CD4-positive, alpha-beta T cell (primary cell): ENCODE results near the gene PLSCR1. TPM values are rescaled to one million over a fixed set of nuclear protein-coding genes. Genes with fewer than 3 reads are reported as not detected.

Experiments used
- ATAC-seq: fragments of 200-7000 bp; cut with Tn5 transposase; one replicate; pipeline ENCODE4 v1.10.0; 2022; ENCODE audit warnings: mild to moderate bottlenecking; ENCODE audit not compliant: poor library complexity
- CTCF ChIA-PET: fragments of 350-600 bp; sonication (Branson Sonifier 250); formaldehyde crosslinking; loops from one replicate; lab custom pipeline; 2021; ENCODE audit warnings: antibody characterized with exemption, inconsistent platforms; lab: Charles Lee
- POLR2A ChIA-PET: fragments of 350-600 bp; sonication (Branson Sonifier 250); formaldehyde crosslinking; loops from one replicate; lab custom pipeline; 2021; ENCODE audit warnings: antibody characterized with exemption, inconsistent platforms; lab: Charles Lee
- DNase-seq, 14 experiments: peaks; one replicate each; pipeline ENCODE4 v3.0.0-alpha.2; 2013 to 2020; ENCODE audit warnings: mixed read lengths in 2 of 14
- H3K27ac ChIP-seq, 2 donors: one replicate each; pipeline versions ENCODE4 v1.5.1 to v1.7.0; 2013; ENCODE audit warnings: low read length in 2 of 2, low read depth in 1 of 2, mild to moderate bottlenecking in 1 of 2
- H3K27me3 ChIP-seq, 2 experiments: 1 replicate in 1 of 2; 2 replicates in 1 of 2; pipeline versions ENCODE4 v1.6.1 to v1.7.0; 2013; ENCODE audit warnings: low read length in 2 of 2, control low read depth in 1 of 2, mild to moderate bottlenecking in 1 of 2, moderate library complexity in 1 of 2; ENCODE audit not compliant: insufficient read depth in 2 of 2, control insufficient read depth in 1 of 2
- H3K36me3 ChIP-seq: one replicate; pipeline ENCODE4 v1.6.1; 2013; ENCODE audit warnings: low read length, control low read depth; ENCODE audit not compliant: insufficient read depth
- H3K4me1 ChIP-seq: one replicate; pipeline ENCODE4 v1.6.1; 2013; ENCODE audit warnings: low read length, control low read depth; ENCODE audit not compliant: insufficient read depth
- H3K4me3 ChIP-seq: one replicate; pipeline ENCODE4 v1.5.1; 2013; ENCODE audit warnings: mild to moderate bottlenecking, low read length, moderate library complexity
- H3K9me3 ChIP-seq, 2 experiments: 1 replicate in 1 of 2; 2 replicates in 1 of 2; pipeline versions ENCODE4 v1.6.1 to v1.7.0; 2013; ENCODE audit warnings: low read length in 2 of 2, mild to moderate bottlenecking in 2 of 2, control low read depth in 1 of 2, moderate library complexity in 1 of 2; ENCODE audit not compliant: control insufficient read depth in 1 of 2, insufficient read depth in 1 of 2
- H3K27ac Mint-ChIP-seq: one replicate; pipeline ENCODE4 v1.8.0; 2020; ENCODE audit warnings: mixed read lengths
- H3K27me3 Mint-ChIP-seq: one replicate; pipeline ENCODE4 v1.8.0; 2021; ENCODE audit warnings: mixed read lengths
- H3K36me3 Mint-ChIP-seq: one replicate; pipeline ENCODE4 v1.8.0; 2021; ENCODE audit warnings: low read depth, mixed read lengths
- H3K4me1 Mint-ChIP-seq: one replicate; pipeline ENCODE4 v1.8.0; 2021; ENCODE audit warnings: low read depth, mixed read lengths
- H3K4me3 Mint-ChIP-seq: one replicate; pipeline ENCODE4 v1.8.0; 2020; ENCODE audit warnings: mild to moderate bottlenecking, mixed read lengths
- H3K9me3 Mint-ChIP-seq: one replicate; pipeline ENCODE4 v1.8.0; 2020; ENCODE audit warnings: mixed read lengths
- intact Hi-C, 2 experiments: fragments of 100-400 bp; cut with DNase I in 1 of 2; cut with micrococcal nuclease in 1 of 2; formaldehyde crosslinking; loops; one replicate each; pipeline versions ENCODE4 v1.15.1 to v1.9.0; 2023 to 2025; cut with DNase I, micrococcal nuclease
- total RNA-seq, 174 experiments: library from RNA in 2 of 174; stranded (reverse) in 2 of 174; gene quantifications; one replicate each; pipeline ENCODE4 v1.2.3 and lab custom pipeline; 2021 to 2026
- TF ChIP-seq, protein P1 (sequence below): fragments of 200-600 bp; IDR thresholded peaks from one replicate; pipeline ENCODE4 v1.8.0; 2022; ENCODE audit warnings: antibody characterized with exemption, mild to moderate bottlenecking

PLSCR1 gene
- total RNA-seq, 2 experiments from 2014 or later, result 8.2 to 8.3 TPM

- DNase-seq (no peak), ATAC-seq (no peak)
- H3K4me3 ChIP-seq, result no peak overlapping the region
- no peaks in the 10 kb centered on the region for H3K9me3 ChIP-seq
- H3K9me3 Mint-ChIP-seq, result no peaks in the 10 kb centered on the region
- ChIA-PET CTCF (no interaction called here), POLR2A (no interaction called here)
- intact Hi-C loops, result no loop called here
- H3K4me1 ChIP-seq, result peaks cover 8% of the 10 kb centered on the region
- peaks cover 69% of the 10 kb centered on the region for H3K4me1 Mint-ChIP-seq
- H3K27me3 ChIP-seq, result no peaks in the 10 kb centered on the region
- no peak overlapping the region for H3K4me3 Mint-ChIP-seq
- TF ChIP-seq, protein P1, sequence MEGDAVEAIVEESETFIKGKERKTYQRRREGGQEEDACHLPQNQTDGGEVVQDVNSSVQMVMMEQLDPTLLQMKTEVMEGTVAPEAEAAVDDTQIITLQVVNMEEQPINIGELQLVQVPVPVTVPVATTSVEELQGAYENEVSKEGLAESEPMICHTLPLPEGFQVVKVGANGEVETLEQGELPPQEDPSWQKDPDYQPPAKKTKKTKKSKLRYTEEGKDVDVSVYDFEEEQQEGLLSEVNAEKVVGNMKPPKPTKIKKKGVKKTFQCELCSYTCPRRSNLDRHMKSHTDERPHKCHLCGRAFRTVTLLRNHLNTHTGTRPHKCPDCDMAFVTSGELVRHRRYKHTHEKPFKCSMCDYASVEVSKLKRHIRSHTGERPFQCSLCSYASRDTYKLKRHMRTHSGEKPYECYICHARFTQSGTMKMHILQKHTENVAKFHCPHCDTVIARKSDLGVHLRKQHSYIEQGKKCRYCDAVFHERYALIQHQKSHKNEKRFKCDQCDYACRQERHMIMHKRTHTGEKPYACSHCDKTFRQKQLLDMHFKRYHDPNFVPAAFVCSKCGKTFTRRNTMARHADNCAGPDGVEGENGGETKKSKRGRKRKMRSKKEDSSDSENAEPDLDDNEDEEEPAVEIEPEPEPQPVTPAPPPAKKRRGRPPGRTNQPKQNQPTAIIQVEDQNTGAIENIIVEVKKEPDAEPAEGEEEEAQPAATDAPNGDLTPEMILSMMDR, result no peak
- no peak overlapping the region for H3K27ac ChIP-seq
- H3K27ac Mint-ChIP-seq, result no peak overlapping the region
- H3K36me3 Mint-ChIP-seq, result peaks cover 11% of the 10 kb centered on the region
- no peaks in the 10 kb centered on the region for H3K36me3 ChIP-seq
- no peaks in the 10 kb centered on the region for H3K27me3 Mint-ChIP-seq
Observed at GRCh38 chr3:146539315-146539714, 5.1 kb downstream of the PLSCR1 start.

- Mint-ChIP-seq H3K4me3 (no peak overlapping the region), H3K27me3 (no peaks in the 10 kb centered on the region), H3K9me3 (no peaks in the 10 kb centered on the region), H3K4me1 (peaks cover 58% of the 10 kb centered on the region), H3K36me3 (peaks cover 19% of the 10 kb centered on the region), H3K27ac (no peak overlapping the region)
- Histone ChIP-seq H3K4me3 (no peak overlapping the region), H3K9me3 (no peaks in the 10 kb centered on the region), H3K4me1 (no peaks in the 10 kb centered on the region), H3K27ac (no peak overlapping the region), H3K27me3 (no peaks in the 10 kb centered on the region), H3K36me3 (peaks cover 2% of the 10 kb centered on the region)
- TF ChIP-seq, protein P1, result no peak
- no peak for DNase-seq
- ChIA-PET POLR2A (no interaction called here), CTCF (no interaction called here)
- intact Hi-C loops, result no loop called here
- ATAC-seq, result no peak
Observed at GRCh38 chr3:146537603-146538002, 6.8 kb downstream of the PLSCR1 start.

GRCh38 chr3:146536681-146537080, 7.7 kb downstream of the PLSCR1 start:
- no peaks in the 10 kb centered on the region for H3K4me1 ChIP-seq
- H3K27me3 ChIP-seq, result no peaks in the 10 kb centered on the region
- H3K9me3 ChIP-seq, result no peaks in the 10 kb centered on the region
- ChIA-PET CTCF (no interaction called here), POLR2A (no interaction called here)
- ATAC-seq, result no peak
- H3K9me3 Mint-ChIP-seq, result no peaks in the 10 kb centered on the region
- no peaks in the 10 kb centered on the region for H3K27me3 Mint-ChIP-seq
- no peak for DNase-seq
- H3K4me3 ChIP-seq, result no peak overlapping the region
- intact Hi-C loops, result no loop called here
- H3K27ac Mint-ChIP-seq, result no peak overlapping the region
- H3K4me1 Mint-ChIP-seq, result peaks cover 49% of the 10 kb centered on the region
- no peak overlapping the region for H3K4me3 Mint-ChIP-seq
- TF ChIP-seq, protein P1, result no peak
- H3K36me3 Mint-ChIP-seq, result peaks cover 25% of the 10 kb centered on the region
- H3K27ac ChIP-seq, result no peak overlapping the region
- peaks cover 9% of the 10 kb centered on the region for H3K36me3 ChIP-seq
